HG02840 (cell line): ENCODE data around the gene TMBIM6.
"Not testable (repeated sequence)": the region's sequence is repeated elsewhere in the genome, so short reads cannot be mapped to it uniquely, and the experiment has no call there.

Experiments used
- ATAC-seq: cut with Tn5 transposase; IDR thresholded peaks from one replicate; pipeline ENCODE4 v1.9.1; 2021; ENCODE audit warnings: mild to moderate bottlenecking, moderate library complexity, moderate number of reproducible peaks; ENCODE audit not compliant: unreplicated experiment, low FRiP score

Gene TMBIM6

DNA sequence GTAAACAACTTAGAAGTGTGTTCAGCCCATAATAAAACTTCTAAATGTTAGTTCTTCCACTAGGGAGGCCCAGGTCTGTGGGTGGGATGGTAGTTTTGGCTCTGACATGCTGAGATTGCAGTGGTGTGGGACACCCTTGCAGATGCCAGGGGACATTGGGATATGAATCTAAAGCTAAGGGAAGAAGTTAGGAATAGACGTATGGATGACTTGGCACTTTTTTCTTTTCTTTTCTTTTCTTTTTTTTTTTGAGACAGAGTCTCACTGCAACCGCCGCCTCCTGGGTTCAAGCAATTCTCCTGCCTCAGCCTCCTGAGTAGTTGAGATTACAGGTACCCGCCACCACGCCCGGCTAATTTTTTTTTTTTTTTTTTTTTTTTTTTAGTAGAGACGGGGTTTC, 31.7 kb downstream of the TMBIM6 start:
- not testable (repeated sequence) for ATAC-seq

DNA sequence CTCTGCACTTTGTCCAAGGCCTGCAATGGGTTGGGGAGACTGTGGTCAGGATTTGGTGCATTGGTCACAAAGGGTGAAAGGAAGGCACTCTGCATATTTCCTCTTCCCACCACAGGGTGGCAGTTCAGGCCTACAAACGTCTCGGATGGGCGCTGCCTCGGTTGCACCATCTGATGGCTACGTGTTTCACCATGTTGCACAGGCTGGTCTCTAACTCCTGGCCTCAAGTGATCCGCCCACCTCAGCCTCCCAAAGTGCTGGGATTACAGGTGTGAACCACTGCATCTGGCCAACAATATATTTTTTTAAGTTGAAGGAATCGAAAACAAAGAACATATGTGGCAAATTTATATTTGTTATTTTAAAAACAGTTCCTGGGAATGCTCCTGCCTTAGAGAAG, 35.1 kb downstream of the TMBIM6 start:
- no peak for ATAC-seq

DNA sequence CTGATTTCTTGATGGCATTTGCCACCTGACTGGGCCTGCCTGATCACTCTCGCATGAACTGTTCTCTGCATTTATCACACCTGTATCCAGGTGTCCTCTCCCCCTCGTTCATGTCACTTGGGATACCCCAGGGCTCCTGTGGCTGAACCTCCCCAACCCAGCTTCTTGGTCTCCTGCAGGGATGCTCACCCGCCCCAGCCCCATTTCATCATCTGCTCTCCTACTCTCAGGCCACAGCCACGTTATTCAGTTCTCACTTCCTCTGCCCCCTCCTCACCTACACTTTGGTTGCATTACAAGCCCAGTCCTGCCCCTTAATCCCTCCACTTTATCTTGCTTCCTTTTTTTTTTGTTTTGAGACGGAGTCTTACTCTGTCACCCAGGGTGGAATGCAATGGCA, 35.5 kb downstream of the TMBIM6 start:
- no peak for ATAC-seq

DNA sequence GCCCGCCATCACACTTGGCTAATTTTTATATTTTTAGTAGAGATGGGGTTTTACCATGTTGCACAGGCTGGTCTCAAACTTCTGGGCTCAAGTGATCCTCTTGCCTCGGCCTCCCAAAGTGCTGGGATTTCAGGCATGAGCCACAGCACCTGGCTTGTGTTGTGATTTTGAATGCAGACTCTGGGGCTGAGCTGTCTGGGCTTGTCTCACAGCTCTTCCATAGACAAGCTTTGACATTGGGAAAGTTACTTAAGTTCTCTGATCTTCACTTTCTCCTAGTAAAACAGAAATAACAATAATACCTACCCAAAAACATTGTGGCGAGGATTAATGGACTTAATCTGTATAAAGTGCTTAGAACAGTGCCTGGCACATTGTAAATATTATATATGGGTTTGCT, 36.0 kb downstream of the TMBIM6 start:
- no peak for ATAC-seq

DNA sequence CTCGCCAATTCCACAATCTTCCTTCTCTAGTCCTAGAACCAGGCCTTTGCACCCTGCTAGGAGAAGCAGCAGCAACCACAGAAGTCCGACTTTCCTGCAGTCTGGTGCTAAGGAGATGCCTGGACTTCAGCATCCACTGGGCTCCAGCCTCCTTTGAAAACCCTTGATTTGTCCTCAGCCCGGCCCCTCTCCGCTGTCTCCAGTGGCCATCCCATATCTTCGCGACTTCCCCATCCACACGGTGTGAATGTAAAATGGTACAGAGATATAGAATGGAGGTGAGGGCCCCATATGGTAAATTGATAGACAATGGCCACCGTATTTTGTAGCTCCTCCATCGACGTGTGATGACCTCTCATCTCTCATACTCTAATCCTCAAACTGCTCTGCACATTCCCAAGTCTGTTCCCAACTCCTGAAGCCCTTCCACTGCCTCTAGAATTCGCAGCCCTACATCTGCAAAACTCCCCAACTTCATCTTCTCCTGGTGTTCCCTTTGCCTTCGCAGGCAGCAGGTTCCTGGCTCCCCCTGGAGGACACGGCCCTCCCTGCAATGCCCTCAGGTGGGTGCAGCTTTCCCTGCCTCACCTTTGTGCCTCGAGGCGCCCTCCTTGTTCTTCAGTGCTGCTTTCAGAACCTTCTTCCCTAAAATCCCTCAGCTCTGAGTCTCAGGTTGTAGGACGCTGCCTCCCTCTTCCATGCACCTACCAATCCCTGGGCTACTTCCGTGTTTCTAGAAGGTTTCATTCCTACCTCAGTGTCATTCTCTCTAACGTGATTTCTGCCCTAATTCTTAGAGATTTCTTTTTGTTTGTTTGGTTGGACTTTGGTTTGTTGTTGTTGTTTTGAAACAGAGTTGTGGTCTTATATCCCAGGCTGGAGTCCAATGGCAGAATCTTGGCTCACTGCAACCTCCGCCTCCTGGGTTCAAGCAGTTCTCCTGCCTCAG, 36.7 kb downstream of the TMBIM6 start:
- no peak for ATAC-seq

DNA sequence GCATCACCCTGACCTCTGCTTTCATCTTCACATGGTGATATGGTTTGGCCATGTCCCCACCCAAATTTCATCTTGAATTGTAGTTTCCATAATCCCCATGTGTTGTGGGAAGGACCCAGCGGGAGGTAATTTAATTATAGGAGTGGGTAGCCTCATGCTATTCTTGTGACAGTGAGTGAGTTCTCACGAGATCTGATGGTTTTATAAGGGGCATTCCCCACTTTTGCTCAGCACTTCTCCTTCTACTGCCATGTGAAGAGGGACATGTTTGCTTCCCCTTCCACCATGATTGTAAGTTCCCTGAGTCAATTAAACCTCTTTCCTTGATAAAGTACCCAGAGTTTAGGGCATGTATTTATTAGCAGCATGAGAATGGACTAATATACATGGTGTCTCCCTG, 38.2 kb downstream of the TMBIM6 start:
- no peak for ATAC-seq

DNA sequence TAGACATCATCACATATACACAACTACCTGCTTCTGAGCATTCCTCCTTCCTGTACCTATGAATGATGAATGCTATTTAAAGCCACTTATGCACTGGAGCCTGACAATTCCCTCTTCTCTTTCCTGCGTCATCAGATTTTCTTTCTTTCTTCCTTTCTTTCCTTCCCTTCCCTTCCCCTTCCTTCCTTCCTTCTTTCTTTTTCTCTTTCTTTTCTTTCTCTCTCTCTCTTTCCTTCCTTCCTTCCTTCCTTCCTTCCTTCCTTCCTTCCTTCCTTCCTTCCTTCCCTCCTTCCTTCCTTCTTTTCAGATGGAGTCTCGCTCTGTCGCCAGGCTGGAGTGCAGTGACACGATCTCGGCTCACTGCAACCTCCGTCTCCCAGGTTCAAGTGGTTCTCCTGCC, 39.6 kb downstream of the TMBIM6 start:
- not testable (repeated sequence) for ATAC-seq

DNA sequence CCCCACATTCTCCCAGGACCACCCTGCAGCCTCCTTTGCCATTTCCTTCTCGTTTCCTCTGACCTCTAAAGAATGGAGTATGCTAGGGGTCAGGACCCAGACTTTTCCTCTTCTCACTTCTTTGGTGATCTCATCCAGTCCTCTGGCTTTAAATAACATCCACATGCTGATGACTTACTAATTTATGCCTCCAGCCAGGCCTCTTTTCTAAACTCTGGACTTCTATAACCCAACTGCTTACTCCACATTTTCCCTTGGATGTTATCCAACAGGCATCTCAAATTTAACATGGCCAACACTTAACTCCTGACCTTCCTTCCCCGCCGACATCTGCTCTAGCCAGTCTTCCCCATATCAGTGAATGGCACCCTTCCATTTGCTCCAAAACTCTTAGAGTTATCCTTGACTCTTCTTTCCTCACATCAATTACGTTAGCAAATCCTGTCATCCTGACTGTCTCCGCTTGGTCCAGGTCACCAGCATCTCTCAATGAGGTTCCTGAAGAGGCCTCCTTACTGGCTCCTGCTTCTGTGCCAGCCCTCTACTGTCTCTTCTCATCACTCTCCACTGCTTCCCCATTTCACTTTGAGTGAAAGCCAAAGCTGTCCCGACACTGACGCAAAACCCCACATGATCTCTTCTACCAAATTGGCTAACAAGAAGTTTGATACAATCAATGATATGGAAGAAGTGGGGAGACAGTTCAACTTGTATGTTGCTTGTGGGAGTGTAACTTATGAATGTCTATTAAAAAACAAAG, 42.7 kb downstream of the TMBIM6 start:
- no peak for ATAC-seq

DNA sequence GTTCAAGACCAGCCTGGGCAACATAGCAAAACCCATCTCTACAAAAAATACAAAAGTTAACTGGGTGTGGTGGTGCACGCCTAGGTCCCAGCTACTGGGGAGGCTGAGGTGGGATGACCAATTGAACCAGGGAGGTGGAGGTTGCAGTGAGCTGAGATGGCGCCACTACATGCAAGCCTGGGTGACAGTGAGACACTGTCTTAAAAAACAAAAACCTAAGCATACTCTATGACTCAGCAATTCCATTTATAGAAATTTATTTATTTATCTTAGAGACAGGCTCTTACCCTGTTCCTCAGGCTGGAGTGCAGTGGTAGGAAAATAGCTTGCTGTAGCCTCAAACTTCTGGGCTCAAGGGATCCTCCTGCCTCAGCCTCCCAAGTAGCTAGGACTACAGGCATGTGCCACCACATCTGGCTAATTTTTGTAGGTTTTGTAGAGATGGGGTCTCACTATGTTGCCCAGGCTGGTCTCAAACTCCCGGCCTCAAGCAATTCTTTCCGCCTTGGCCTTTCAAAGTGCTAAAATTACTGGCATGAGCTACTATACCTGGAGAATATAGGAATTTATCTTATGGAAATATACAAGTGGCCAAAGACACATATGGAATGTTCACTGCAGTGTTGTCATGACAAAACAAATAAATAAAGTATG, 43.5 kb downstream of the TMBIM6 start:
- ATAC-seq: no peak

DNA sequence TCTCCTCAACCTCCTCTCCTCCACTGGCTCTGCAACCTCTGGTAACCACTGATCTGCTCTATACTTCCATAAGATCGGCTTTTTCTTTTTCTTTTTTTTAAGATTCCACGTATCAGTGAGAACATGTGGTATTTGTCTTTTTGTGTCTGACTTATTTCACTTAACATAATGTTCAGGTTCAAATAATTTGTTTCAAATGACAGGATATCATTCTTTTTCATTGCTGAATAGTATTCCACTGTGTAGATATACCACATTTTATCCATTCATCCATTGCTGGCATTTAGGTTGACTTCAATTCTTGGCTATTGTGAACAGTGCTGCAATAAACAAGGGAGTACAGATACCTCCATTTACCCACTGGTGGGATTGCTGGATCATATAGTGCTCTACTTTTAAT, 46.3 kb downstream of the TMBIM6 start:
- ATAC-seq: no peak

DNA sequence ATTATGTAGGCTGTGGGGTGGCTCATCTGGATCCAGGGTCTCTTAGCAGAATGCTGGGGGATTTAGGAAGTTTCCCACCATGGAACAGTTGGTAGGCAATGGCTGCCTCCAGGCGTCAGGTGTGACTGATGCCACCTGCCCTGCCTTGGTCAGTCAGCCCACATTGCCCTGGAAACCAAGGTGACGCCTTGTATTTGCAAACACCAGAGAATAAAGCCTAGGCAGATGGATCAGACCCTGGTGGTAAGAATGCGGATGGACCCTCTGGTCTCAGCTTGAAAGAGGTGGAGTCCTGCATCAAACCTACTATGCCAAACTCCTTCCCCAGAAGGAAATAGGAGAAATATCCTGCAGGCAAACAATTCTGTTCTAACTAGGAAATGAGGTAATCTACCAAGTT, 48.6 kb downstream of the TMBIM6 start:
- no peak for ATAC-seq

DNA sequence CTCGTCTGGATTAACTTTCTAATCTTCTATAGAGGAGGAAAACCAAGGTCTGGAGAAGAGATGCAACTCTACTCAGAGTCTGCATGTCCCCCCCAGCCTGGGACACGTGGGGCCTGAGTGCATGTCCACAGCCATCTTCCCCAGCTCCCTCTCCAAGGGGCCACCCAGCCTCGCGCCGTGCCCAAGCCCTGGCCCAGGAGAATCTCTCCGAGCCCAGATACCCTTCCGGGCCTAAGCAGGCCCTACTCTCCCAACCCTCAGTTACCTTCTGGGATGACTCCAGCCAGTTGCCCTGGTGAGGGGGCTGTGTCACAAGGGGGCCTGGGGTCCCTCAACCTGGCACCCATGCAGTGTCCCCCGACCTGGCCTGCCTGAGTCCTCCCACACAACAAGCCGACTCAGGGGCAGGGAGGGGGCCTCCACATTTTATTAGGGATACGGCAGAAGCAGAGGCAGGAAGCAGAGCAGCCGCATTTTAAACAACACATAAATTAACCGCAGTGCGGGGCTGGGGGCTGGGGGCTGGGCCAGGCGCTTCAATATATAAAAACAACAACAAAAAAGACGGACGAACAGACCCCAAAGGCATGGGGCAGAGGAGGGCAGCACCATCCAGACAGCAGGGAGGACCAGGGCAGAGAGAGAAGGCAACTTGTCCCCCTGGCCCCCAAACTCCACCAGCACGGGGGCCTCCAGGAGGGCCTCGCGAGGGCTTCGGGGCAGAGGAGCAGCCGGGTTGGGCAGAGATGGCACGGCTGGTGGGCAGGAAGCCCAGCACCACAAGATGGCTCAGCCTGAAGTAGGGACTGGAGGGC, 49.6 kb downstream of the TMBIM6 start:
- no peak for ATAC-seq

DNA sequence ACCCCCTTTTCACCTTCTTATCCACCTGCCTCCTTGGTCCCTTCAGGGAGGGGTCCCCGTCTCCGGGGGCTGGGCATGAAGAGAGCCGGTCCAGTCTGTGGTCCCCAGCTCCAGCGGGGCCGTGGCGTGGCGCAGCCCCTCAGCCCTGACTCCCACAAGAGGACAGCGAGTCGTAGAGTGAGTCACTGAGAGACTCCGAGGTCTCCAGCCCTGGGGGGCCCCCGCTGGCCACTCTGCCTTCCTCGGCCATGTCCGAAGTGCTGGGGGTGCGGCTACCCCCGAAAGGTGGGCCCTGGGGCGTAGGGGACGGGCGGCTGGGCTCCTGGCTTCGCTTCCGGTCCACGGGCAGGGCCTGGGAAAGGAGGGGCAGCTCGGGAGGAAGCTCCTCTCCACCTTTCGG, 50.3 kb downstream of the TMBIM6 start:
- no peak for ATAC-seq

DNA sequence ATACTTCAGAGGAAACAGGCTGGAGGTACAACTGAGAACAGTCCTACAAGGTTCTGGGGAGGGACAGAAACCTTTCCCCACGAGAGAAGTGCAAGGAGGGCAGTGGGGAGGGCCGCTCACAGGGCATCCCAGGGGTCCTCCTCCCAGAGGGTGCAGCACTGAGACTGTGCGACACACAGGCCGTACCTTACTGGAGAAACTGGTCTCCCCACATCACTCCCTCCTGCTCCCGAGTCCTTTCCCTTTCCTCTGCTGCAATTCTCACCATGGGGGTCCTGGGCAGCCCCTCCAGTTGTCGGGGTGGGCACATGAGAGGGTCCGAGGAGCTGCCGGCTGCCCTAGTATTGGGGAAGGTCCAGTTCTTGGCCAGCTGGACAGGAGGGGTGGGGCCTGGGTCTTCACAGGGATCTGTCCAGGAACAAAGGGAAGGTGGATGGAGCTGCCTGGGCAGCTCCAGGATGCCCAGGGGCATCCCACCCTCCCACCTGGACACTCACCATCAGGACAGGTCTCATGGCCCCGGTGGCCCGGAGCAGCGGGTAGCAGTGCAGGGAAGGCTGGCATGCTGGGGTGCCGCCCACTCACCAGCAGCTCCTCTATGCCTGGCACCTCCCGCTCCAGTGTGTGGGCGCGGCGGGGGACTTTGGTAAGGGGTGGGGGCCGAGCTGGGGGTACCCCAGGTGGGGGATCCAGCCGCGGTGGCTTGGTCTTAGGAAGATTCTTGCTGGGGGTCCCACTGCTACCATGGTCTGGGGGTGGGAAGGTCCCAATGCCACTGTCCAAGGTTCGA, 51.0 kb downstream of the TMBIM6 start:
- ATAC-seq: no peak

DNA sequence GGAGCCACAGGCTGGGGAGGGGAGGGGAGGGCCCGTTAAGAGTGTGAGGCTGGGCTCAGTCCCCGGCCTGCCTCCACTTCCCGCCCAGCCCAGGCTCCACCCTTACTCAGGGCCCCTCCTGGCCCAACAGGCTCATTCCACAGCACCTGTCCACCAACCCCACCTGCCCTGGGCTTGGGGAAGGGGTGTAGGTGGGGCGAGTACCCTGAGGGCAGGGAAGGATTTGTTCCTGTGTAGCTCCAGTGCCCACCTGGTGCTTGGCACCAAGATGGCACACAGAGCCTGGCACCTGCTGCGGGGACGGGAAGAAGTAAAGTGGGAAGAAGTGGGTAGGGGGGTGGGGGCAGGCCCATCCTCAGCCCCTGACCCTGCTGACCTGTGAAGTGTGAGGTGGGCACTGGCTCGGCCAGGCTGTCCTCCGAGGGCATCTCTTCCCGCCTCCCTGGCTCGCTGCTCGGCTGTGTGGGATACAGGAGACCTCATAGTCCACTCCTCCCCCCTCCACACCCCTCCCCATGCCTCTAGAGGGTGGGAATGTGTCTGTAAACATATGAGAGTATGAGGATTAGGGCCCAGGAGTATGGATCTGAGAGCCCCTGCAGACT, 51.7 kb downstream of the TMBIM6 start:
- no peak for ATAC-seq

DNA sequence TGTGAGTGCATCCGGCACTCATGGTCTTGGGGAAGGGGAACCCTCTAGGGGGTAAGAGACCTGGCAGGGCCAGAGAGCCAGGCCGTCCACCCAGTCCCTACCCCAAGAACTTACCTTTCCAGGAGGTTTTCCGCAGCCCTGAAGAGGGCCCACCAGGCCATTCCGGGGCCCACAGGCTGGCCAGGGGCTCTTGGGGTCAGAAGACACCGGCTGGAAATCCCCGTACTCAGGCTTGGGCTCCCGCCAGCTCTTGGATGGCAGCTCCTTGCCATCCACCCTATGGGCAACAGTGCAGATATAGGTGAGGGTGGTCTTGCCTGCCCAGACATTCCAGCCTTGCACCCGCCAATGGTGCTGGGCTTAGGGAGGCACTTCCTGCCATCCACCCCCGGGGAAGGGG, 52.3 kb downstream of the TMBIM6 start:
- no peak for ATAC-seq

DNA sequence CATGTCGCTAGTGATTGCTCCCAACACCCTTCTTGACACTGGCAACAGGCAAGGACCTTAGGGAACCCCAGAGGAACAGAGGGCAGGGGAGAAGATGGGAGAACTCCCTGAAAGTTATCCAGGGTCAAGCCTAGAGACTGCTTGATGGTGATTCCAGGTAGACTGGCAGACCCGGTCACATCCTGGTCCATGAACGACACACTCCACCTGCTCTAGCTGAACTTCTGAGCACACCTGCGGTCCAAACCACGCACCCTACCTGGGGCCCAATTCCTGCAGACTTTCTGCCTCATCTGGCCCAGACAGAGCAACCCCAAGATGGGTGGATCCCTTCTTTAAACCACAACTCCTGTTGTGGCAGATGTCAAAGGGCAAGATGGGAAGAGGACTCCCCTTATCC, 52.7 kb downstream of the TMBIM6 start:
- ATAC-seq: no peak

DNA sequence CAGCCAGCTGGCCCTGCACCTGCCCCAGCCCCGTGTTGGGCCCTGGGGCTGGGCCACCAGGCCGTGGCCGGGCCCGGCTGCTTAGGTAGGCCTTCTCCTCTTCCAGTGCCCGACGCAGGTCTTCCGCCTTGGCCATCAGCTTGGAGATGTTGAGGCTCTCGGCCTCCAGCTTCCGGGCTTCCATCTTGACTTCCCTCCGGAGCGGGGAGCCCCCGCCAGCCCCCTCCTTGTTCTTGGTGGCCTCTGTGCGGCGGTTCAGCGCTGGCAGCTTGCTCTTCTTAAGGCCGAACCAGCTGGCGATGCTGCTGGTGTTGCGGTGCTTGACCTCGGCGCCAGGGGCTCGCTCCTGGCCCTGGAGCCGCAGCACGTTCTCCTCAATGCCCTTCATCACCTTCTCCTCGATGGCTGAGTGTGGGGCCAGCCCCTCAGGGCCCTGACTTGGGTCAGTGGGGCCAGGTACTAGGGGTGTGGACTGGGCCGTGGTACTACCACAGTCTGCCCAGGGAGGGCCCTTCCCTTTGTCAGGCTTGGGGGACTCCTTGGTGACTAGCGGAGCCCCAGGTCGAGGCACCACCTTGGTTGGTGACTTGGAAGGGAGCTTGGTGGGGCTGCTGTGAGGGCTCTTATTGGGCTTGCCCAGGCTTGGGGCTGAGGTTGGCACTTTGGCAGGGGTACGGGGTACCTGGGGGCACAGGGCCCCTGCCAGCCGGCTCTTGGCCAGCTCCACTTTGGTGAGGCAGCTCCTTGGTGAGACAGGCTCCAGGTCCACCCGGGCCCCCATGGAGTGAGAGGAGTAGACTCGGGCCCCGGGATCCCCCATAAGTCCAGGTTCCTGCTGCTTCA, 53.7 kb downstream of the TMBIM6 start:
- no peak for ATAC-seq
